HK-2 (cell line): ENCODE data around the gene ISCU.
"Not testable (repeated sequence)": the region's sequence is repeated elsewhere in the genome, so short reads cannot be mapped to it uniquely, and the experiment has no call there.

Experiments
- DNase-seq: peaks from one replicate; pipeline ENCODE4 v3.0.0-alpha.2; 2018; ENCODE audit not compliant: unreplicated experiment

Gene ISCU

GRCh38 chr12:108543652-108544051, 18.7 kb upstream of the ISCU start:
- DNase-seq = no peak

- no peak for DNase-seq
Measured at GRCh38 chr12:108547686-108548085, 14.7 kb upstream of the ISCU start.

DNA sequence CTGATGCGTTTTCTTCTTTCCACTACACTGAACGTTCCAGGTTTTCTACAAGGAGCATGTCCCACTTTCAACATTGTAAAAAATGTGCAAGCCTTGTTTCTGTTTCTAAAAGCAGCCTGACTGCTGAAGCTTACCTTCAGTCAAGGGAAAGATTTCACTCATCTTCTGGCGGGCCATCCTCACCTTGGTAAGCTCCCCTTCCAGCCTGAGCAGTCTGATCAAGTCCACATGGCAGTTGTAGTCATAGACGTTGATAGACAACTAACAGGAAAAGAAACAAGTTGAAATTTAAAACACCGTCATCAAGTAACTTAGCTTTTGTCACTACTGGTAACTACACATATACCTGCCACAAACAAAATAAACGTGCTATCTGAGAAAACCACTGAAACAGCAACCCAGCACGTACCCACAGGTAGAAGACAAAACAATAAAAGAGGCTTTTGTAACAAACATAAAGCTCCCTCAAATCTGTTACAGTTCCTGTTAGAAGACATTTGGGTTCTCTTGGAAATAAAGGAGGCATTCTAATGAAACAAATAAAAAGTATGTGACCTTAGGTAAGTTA, 13.4 kb upstream of the ISCU start:
- DNase-seq = no peak

DNA sequence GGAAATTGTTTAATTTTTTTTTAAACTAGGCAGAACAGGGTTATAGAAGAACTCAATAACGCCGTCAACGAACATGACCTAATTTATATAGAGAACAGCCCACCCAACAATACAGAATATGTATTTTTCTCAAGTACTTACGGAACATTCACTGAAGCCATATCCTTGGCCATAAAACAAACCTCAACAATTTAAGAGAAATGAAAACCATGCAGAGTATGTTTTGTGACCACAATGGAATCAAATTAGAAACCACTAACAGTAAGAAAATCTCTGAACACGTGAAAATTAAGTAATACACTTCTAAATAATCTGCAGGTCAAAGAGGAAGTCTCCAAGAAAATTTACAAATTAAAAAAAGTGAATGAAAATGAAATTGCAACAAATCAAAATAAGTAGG, 10.9 kb upstream of the ISCU start:
- no peak for DNase-seq

DNA sequence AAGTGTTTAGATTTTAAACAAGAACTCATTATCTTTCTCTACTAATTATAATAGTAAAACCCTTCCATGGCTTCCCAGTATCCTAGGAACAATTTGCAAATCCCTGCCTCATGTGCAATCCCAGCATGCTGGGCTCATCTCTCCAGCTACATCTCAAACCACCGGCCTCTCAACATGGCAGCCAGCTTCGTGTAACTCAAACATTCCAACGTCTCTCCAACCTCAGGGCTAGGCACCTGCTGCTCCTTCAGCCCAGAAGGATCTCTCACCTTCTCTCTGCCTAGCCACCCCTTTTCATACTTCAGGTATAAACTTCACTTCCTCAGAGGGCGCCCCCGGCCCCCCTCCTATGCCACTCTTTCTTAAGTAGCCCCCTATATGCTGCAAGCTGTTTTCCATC, 8.6 kb upstream of the ISCU start:
- DNase-seq = no peak

DNA sequence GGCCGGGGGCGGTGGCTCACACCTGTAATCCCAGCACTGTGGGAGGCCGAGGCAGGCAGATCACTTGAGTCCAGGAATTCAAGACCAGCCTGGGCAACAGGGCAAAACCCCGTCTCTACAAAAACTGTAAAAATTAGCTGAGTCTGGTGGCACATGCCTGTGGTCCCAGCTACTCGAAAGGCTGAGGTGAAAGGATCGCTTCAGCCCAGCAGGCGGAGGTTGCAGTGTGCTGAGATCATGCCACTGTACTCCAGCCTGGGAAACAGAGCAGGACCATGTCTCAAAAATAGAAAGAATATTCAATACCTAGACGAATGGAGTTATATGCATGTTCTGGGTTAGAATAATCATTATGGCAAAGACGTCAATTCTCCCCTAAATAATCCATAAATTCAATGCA, 7.0 kb upstream of the ISCU start:
- not testable (repeated sequence) for DNase-seq

DNA sequence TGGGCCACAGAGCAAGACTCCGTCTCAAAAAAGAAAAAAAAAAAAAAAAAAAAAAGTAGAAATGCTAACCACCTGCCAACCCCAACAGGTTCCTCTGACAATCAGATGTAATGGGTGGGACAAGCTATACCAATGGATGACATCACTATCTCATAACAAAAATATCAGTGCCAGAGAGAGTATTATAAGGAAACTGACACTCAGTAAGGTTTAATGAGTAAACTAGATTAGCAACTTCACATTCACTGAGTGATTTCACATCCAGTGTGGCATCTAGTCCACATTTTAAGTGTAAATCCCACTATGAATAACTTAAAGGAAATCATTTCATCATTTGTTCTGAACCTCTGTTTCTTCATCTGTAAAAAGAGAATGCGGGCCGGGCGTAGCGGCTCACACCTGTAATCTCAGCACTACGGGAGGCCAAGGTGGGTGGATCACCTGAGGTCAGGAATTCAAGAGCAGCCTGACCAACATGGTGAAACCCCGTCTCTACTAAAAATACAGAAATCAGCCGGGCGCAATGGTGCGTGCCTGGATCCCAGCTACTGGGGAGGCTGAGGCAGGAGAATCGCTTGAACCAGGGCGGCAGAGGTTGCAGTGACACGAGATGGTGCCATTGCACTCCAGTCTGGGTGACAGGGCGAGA, 3.3 kb upstream of the ISCU start:
- DNase-seq = no peak

- no peak for DNase-seq
Measured at GRCh38 chr12:108559748-108560147, 2.6 kb upstream of the ISCU start.

GRCh38 chr12:108560321-108560721, 2.1 kb upstream of the ISCU start:
- no peak for DNase-seq

GRCh38 chr12:108560752-108561719, 1.4 kb upstream of the ISCU start, which contains the start of gene SART3:
SART3 (minus strand) TSS chr12:108561173; CDS start chr12:108561154, 19 bp downstream.
- peak; percentile 74 for DNase-seq

DNA sequence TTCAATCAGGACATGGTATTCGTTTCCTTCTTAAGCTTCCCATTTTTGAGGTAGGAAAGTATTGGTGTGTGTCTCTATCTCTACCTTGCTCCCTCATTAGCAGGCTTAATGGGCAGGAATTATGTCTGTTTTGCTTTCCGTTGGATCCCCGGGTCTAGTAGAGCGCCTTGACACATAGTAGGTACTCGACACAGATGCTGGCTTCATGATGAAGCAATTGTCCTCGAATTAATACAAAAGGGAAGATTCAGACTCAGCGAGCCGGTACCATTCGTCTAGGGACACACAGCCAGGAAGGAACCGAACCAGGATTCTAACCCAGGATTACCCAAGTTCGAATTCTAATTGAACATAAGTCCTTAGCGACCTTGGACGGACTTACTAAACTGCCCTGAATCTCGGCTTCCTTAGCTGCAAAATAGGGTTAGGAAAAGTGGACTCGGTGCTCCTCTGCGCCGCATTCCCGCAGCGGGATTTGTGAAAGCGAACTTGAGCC, 496 bp upstream of the ISCU start:
- DNase-seq = no peak

DNA sequence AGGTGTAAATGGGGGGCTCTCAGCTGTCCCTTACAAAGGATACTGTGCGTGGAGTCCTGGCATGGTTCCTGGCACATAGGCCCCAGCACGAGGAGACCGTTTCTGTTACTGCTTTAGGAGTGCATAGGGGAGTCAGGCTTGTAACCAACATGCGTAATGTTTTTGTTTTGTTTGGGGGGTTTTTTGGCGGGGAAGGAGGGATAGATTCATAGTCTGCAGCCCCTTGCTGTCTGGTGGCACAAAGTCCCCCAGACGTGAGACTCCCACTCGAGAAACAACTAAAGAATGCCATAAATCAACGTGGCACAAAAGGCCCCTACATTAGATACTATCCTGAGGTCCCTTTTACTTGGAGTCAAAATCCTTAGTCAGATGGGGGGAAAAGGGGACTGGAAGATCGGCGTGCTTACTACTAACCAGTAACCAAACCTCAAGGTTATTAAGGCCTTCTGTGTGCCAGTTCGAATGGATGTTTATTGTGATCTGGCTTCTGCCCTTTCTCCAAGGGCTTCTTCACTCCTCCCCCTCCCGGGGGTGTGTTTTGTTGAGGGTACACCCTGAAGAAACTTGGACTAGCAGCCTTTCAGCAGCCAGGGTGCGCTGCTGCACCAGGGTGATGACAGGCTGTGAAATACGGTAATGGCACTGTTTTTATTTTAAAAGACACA, 874 bp downstream of the ISCU start:
- DNase-seq = peak; percentile 80

GRCh38 chr12:108563804-108564151, 1.4 kb downstream of the ISCU start:
- DNase-seq = no peak

- DNase-seq = no peak
Measured at GRCh38 chr12:108564724-108565123, 2.3 kb downstream of the ISCU start.

DNA sequence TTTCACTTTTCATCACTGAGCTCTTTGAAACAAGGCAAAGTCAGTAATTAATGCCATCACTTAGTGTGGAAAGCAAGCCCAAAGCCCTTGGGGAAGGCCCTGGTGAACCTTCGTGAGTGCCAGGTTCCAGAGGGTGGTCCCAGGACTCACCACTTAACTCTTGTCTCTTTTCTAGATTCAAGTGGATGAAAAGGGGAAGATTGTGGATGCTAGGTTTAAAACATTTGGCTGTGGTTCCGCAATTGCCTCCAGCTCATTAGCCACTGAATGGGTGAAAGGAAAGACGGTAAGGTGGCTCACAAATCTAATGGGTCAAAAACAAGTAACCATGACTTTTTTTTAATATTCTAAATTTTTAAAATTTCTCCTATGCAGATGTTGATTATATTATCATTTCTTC, 2.8 kb downstream of the ISCU start:
- DNase-seq = no peak

DNA sequence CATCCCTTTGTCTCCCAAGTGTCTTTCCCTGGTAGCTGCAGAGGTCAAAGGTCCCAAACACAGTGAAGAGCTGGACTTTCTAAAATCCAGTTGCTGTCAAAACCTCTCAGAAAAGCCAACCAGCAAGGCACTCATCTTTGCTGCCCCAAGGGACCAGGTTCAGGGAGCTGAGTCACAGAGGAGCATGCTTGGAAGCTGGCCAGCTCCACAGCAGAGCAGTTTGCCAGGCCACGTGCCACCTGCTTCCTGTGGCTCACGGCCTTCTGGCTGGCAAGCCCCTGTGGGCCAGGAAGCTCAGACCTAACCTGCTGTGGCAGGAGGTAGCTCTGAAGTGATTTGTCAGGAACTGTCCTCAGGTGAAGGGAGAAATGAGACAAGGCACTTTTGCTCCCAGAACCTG, 3.6 kb downstream of the ISCU start:
- DNase-seq = peak; percentile 91

- DNase-seq = no peak
Measured at GRCh38 chr12:108566452-108566851, 4.1 kb downstream of the ISCU start.

GRCh38 chr12:108567406-108568337, 5.3 kb downstream of the ISCU start:
- peak; percentile 49 for DNase-seq

DNA sequence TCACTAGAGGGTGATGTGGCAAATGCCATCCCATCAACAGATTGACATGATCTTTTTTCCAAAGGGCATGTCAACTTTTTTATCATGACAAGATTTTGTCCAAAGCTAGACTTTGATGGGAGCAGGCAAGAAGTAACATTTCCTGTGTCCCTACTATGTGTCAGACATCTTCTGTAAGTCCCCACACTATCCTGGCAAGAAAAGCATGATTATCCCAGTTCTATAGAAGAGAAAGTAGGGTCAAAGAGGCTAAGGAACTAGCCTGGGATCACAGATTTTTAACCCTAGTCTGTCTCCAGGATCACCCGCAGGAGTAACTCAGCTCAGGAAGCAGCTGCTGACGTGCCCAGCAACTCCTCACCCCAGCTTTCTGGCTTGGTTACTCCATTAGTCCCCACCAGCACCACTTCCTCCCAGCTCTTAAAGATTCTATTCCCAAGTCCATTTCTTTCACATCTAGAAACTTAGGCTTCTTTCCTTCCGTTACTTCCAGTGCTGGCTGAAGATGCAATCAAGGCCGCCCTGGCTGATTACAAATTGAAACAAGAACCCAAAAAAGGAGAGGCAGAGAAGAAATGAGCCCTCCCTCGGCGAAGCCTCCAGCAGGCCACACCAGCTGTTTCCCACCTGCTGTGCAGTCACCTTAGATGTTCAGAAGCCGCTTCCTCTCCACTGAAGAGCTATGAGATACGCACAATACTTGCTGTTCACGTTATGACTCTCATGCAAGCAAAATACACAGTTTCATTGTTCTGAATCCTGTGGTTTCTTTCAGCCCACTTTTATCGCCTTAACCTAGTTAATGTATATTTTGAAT, 6.2 kb downstream of the ISCU start:
- no peak for DNase-seq
